ENCODE measurements around the gene C1QTNF12. TPM values are rescaled to one million over a fixed set of nuclear protein-coding genes. Genes with fewer than 3 reads are reported as not detected.

The C1QTNF12 gene
- total and polyA plus RNA-seq, 12 donors, result 0.42 to 2.3 (median 1.1) TPM; not detected in 1

- no peaks in the 10 kb centered on the region for H3K27me3 ChIP-seq
- no peak overlapping the region for H3K4me3 ChIP-seq
- 94 to 96% methylated on average over 39 of the region's 39 CpGs for WGBS, 2 donors
- peaks cover 21 to 37% (median 30%) of the 10 kb centered on the region in 9 donors for H3K4me1 ChIP-seq
- ATAC-seq (no peak), DNase-seq (no peak)
- peaks cover 0 to 80% (median 24%) of the 10 kb centered on the region in 9 donors for H3K36me3 ChIP-seq
- no peaks in the 10 kb centered on the region for H3K9me3 ChIP-seq
- no peak overlapping the region for H3K27ac ChIP-seq
- no peak for TF ChIP-seq CTCF (IDR thresholded peaks at IDR 0.05)
- intact Hi-C loops (cut with DNase I), result no loop called here
Measured at GRCh38 chr1:1267488-1268283, 21.2 kb upstream of the C1QTNF12 start.

GRCh38 chr1:1264868-1265272 is 18.3 kb upstream of the C1QTNF12 start:
- Histone ChIP-seq H3K4me1 (peaks cover 2 to 37% (median 21%) of the 10 kb centered on the region in 9 donors), H3K4me3 (no peak overlapping the region), H3K9me3 (no peaks in the 10 kb centered on the region), H3K36me3 (peaks cover 0 to 95% (median 28%) of the 10 kb centered on the region in 9 donors), H3K27ac (no peak overlapping the region), H3K27me3 (no peaks in the 10 kb centered on the region)
- DNase-seq, result no peak
- WGBS, 2 donors, result 81 to 82% methylated on average over 10 of the region's 10 CpGs
- peak in 1 of 9 donors; percentile 10 for TF ChIP-seq CTCF (IDR thresholded peaks at IDR 0.05)
- ATAC-seq, result no peak
- intact Hi-C loops (cut with DNase I), result no loop called here

- WGBS, 2 donors, result 88 to 92% methylated on average over 9 of the region's 9 CpGs
- ATAC-seq (no peak), DNase-seq (no peak)
- no peaks in the 10 kb centered on the region for H3K9me3 ChIP-seq
- H3K4me3 ChIP-seq, result no peak overlapping the region
- intact Hi-C loops (cut with DNase I), result no loop called here
- TF ChIP-seq CTCF (IDR thresholded peaks at IDR 0.05), result no peak
- peaks cover 0 to 97% (median 28%) of the 10 kb centered on the region in 9 donors for H3K36me3 ChIP-seq
- H3K27me3 ChIP-seq, result no peaks in the 10 kb centered on the region
- no peak overlapping the region for H3K27ac ChIP-seq
- peaks cover 0 to 40% (median 22%) of the 10 kb centered on the region in 9 donors for H3K4me1 ChIP-seq
Measured at GRCh38 chr1:1264026-1264425, 17.5 kb upstream of the C1QTNF12 start.

GRCh38 chr1:1262758-1263157 is 16.2 kb upstream of the C1QTNF12 start:
- H3K4me3 ChIP-seq, result no peak overlapping the region
- no peak for DNase-seq
- H3K4me1 ChIP-seq, result peaks cover 0 to 35% (median 22%) of the 10 kb centered on the region in 9 donors
- H3K36me3 ChIP-seq, result peaks cover 0 to 90% (median 28%) of the 10 kb centered on the region in 9 donors
- 93 to 95% methylated on average over 8 of the region's 8 CpGs for WGBS, 2 donors
- intact Hi-C loops (cut with DNase I), result no loop called here
- no peaks in the 10 kb centered on the region for H3K9me3 ChIP-seq
- no peak for ATAC-seq
- no peak for TF ChIP-seq CTCF (IDR thresholded peaks at IDR 0.05)
- no peaks in the 10 kb centered on the region for H3K27me3 ChIP-seq
- H3K27ac ChIP-seq, result no peak overlapping the region
